HG02938 (cell line): Measurements from ENCODE around the gene DCLK3.

Experiments used
- ATAC-seq: cut with Tn5 transposase; IDR thresholded peaks from one replicate; pipeline ENCODE4 v1.9.1; 2021; ENCODE audit warnings: mild to moderate bottlenecking, moderate library complexity; ENCODE audit not compliant: unreplicated experiment

The DCLK3 gene

GRCh38 chr3:36709826-36710365 lies 54.5 kb downstream of the DCLK3 start:
- ATAC-seq = no peak

GRCh38 chr3:36709281-36709680 lies 55.1 kb downstream of the DCLK3 start:
- ATAC-seq = no peak

DNA sequence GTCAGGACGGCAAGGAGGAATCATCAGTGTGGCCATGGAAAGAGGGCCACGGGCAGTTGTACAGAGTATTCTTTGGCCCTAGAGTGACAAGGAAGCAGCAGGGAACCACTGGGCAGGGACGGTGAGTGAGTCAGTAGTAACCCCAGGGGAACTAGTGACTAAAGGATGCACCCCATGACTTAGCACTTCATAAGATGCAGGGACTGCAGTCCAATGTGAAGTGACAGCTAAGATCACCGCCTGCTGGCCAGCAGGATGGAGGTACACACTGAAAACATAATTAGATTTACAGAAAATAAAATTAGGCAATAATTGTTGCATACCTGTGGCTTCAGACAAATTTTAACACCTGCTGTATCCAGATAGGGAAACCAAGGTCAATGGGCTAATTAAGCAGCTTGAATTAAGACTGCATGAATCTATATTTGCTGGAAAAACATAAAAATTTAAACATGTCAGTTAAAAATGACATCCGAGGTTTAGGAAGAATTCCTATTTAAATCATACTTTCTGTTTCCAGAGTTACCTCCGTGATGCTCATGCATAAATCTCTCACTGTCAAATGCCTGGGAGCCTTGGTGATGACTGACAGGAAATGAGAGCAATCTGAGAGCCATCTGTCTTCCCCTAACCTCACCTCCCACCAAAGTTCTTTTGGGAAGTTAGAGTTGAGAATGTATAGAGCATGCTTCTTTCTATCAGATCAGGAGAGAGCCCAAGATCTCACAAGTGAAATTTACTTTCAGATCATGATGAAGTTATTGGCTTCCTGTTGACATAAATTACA lies 56.5 kb downstream of the DCLK3 start:
- ATAC-seq = peak; percentile 61

DNA sequence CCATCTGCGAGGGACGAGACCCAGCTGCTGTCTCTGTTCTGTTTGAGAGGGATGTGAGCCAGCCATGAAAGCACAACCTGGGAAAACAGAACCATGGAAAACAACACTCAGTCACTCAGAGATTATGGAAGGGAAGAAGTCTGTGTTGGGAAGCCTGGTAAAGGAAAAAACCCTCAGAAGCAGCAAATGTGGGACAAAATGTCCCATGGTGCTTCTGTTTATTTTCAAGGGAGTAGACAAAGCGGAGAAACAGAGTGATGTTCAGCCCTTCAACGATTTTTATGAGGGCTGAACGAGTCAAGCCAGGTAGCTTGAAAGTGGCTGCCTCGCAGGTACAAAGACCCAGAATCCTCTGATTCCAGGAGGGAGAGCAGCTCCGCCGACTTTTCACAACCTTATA lies 59.3 kb downstream of the DCLK3 start:
- no peak for ATAC-seq

GRCh38 chr3:36704280-36704679 lies 60.1 kb downstream of the DCLK3 start:
- no peak for ATAC-seq

- ATAC-seq = no peak
Observed at GRCh38 chr3:36701249-36701572, 63.1 kb downstream of the DCLK3 start.

- peak; percentile 91 for ATAC-seq
Observed at GRCh38 chr3:36700537-36701248, 63.7 kb downstream of the DCLK3 start.

DNA sequence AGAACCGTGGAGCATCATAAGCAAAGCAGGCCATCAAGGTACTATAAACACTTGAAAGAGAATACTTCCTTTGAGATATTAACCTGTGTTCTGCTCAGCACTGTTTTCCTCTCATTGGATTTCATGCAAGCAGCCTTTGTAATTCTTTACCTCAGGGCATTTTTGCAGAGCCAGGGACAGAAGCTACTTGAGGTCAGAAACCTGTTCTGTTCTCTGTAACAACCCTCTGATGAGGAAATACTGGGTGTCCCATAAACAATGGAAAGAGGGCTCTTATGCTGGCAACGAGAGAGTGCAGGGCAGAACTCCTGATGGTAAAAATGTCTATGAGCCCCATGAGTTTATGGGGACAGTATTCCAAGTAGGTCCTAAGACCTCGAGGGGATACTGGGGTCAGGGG lies 66.0 kb downstream of the DCLK3 start:
- ATAC-seq = no peak

- no peak for ATAC-seq
Observed at GRCh38 chr3:36697229-36698001, 66.9 kb downstream of the DCLK3 start.

DNA sequence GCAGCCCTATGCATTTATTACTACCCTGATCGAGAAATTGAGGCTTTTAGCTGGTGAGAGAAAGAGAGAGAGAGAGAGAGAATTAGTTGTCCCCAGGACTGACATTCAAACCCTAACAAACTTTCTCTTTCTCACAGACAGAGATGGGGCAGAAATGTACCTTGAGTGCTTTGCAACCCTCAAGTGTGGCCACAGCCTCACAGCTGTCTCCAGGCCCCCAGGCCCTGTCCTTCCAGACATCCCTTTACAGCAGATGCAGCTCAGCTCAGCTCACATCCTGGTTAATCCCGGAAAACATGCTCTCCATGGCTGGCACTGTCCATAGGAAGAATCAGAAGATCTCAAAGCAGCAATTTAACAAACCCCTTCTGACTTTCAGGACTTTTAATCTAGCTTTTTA lies 67.6 kb downstream of the DCLK3 start:
- ATAC-seq = no peak

DNA sequence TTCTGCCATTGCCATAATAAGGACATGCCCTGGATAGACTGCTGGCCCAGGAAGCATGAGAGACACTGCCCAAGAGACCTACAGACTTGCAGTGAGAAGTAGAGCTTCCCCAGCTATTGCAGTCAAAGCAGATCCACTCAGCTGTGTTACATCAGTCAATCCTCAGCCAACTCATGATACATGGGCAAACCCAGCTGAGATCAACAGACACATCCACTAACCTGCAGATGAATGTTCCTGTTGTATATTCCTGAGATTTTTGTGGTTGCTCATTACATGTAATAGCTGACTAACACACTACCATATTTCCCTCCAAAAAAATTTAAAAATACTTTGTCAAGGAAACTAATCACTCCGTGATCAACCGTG lies 68.6 kb downstream of the DCLK3 start:
- no peak for ATAC-seq

- no peak for ATAC-seq
Observed at GRCh38 chr3:36695113-36695768, 69.1 kb downstream of the DCLK3 start.

DNA sequence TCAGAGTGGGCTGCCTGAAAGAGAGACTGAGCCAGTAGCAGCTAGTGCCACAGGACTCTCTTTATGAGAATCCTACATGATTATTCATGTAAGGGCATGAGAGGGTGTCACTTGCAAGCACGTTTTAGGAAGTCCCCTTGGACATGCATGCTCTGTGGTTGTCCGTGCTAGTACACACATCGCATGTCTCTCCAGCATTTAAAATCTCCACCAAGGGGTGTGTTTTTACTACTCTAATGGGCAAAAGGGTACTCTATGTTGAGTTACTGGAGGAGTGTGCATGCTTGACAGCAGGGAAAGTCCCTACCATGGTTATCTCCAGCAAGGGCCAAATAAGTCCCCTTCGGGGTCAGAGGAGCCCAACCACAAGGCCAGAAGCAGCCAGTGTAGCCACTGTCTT lies 70.7 kb downstream of the DCLK3 start:
- ATAC-seq = peak; percentile 80

GRCh38 chr3:36689560-36689959 lies 74.8 kb downstream of the DCLK3 start:
- ATAC-seq = no peak

GRCh38 chr3:36688815-36689214 lies 75.5 kb downstream of the DCLK3 start:
- ATAC-seq = no peak

- no peak for ATAC-seq
Observed at GRCh38 chr3:36686516-36686915, 77.8 kb downstream of the DCLK3 start.

DNA sequence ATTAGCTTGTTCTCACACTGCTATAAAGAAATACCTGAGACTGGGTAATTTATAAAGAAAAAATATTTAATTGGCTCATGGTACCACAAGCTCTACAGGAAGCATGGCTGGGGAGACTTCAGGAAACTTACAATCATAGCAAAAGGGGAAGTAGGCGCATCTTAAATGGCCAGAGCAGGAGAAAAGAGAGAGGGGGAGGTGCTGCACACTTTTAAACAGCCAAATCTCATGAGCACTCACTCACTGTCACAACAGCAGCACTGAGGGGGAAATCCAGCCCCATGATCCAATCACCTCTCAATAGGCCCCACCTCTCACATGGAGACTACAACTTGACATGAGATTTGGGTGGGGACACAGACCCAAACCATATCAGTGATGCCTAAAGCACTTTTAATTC lies 82.5 kb downstream of the DCLK3 start:
- ATAC-seq = no peak

GRCh38 chr3:36680952-36681351 lies 83.4 kb downstream of the DCLK3 start:
- no peak for ATAC-seq

- ATAC-seq = peak; percentile 61
Observed at GRCh38 chr3:36679384-36680200, 84.8 kb downstream of the DCLK3 start.
